ENCODE data around the gene ASTN1.
"Not testable (repeated sequence)": the region's sequence is repeated elsewhere in the genome, so short reads cannot be mapped to it uniquely, and the experiment has no call there.

Gene ASTN1

DNA sequence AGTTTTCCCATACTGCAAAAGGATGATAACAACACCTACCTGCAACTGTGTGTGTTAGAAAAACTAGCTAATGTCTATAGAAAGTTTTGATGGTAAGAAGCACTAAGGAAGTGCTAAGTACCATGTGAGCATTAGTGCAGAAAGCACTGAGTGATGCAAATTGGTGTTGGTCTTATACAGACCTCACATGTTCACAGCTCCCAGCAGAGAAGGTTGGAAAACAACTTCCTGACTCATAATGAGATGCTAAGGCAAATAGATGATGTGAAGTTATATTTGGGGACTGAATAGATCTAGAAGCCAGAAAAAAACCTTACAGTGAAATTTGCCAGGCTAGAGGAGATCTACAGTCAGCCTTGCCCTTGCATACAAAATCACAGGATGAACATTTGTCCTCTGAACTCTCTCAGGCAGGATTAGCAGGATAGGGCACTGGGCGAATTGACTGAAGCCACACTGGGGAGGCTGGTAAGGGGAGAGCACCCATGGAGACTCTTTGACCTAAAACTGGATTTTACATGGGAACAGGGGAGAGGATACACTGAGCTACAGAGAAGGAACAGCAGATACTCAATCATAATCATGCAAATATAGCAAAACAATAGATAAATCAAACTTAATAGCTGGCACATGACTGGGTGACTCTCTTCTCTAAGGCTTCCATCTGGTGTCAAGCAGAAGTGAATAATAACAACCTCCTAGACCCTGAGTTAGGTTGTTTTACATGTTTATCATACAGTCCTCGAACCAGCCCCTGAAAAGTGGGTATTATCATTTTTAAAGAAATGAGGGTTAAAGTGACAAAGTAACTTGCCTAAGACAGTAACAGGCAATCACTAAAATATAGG, 61.3 kb downstream of the ASTN1 start:
- DNase-seq: no peak

GRCh38 chr1:177092001-177092400, 72.5 kb downstream of the ASTN1 start:
- no peak for DNase-seq

DNA sequence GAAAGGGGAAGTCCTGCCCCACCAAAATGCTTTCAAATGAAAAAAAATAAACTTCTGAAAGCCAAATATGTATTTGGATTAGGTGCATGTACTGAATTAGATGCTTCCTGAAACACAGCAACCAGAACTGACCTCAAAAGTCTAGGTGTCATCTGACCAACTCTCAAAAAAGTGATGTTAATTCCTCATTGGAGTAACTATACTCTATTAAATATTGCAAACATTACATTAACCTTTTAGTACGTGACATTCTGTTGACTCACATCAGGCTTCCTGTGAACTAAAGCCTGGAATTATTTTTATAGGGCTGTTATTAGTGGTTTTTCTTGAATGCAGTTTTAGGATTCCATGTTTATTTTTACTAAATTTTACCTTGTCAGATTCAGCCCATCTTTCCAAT, 73.5 kb downstream of the ASTN1 start:
- no peak for DNase-seq

DNA sequence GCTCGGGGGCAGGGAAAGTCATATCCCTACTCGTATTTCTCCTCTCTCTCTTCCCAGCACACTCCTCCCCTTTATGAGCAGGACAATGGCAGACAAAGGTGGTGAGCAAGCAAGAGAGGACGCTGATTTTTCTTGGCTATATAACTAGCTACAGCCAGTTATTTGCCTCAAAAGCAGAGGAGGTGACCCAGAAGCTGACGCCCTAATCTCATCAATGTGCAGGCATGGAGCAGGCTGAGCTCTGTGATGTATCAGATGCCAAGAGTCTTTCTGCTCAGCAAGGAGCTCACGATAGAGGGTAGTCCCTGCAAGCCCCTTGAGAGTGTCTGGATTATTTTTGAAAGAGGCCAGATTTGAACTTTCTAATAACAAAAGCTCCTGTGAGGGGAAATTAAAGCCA, 75.5 kb downstream of the ASTN1 start:
- no peak for DNase-seq

GRCh38 chr1:177082855-177083693, 81.4 kb downstream of the ASTN1 start:
- no peak for DNase-seq

DNA sequence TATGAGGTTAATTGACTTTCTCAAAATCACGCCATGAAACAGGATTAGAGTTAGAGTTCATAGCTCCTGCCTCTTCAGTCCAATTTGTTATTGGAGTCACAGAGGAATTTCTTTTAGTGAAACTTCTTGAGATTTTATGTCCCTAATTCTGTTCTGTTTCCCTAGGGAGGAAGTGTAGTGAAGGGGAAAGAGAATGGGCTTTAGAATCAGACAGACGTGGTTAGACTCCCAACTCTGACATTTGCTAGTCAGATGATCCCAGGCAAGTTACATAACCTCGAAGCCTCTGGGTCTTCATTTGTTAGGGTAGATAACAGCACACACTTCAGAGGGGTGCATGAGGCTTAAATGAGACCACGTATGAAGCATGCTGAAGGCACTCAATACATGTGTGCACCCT, 83.9 kb downstream of the ASTN1 start:
- DNase-seq: no peak

- no peak for DNase-seq
Measured at GRCh38 chr1:177077734-177078499, 86.6 kb downstream of the ASTN1 start.

- DNase-seq: no peak
Measured at GRCh38 chr1:177077006-177077405, 87.5 kb downstream of the ASTN1 start.

- DNase-seq: not testable (repeated sequence)
Measured at GRCh38 chr1:177074811-177075210, 89.7 kb downstream of the ASTN1 start.

GRCh38 chr1:177069490-177069889, 95.0 kb downstream of the ASTN1 start:
- DNase-seq: no peak

GRCh38 chr1:177067752-177068410, 96.6 kb downstream of the ASTN1 start:
- no peak for DNase-seq

GRCh38 chr1:177065430-177065829, 99.1 kb downstream of the ASTN1 start:
- no peak for DNase-seq

DNA sequence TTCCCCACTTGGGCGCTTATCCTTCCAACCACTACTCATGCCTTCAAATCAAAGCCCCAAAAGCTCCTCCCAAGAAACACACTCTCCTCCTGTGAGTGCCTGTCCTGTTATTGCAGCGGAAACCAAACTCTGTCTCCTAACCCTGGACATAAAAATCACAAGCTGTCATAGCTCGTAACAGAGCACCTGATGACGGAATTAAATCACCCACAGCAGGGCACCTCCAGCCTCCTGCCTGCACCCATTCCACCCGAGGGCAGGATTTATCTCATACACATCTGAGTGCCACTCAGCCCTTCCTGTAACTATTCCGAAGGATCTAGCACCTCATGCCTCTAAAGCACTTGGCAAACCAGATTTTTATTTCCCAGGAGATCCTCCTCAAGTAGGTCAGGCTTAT, 100.9 kb downstream of the ASTN1 start:
- DNase-seq: no peak

- no peak for DNase-seq
Measured at GRCh38 chr1:177054542-177054941, 110.0 kb downstream of the ASTN1 start.

GRCh38 chr1:177053648-177054047, 110.9 kb downstream of the ASTN1 start:
- no peak for DNase-seq

- DNase-seq: no peak
Measured at GRCh38 chr1:177048314-177049069, 116.0 kb downstream of the ASTN1 start.

DNA sequence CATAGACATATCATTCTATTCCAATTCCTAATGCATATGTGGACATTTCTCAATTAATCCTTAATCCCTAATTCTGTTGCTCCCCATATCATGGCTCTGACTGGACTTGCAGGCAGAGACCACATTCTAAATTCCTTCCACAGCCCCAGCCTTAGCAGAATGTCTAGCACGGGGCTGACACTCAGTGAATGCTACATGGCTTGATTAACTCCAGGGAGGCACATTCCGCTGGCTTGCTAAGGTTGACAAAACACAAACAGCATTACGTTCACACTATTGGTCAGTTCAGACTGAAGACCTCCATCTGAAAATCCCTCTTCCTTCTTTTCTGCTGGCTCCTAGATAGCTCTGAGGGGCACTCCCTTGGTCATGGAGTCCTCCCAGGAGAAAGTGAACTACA, 119.4 kb downstream of the ASTN1 start:
- DNase-seq: no peak

DNA sequence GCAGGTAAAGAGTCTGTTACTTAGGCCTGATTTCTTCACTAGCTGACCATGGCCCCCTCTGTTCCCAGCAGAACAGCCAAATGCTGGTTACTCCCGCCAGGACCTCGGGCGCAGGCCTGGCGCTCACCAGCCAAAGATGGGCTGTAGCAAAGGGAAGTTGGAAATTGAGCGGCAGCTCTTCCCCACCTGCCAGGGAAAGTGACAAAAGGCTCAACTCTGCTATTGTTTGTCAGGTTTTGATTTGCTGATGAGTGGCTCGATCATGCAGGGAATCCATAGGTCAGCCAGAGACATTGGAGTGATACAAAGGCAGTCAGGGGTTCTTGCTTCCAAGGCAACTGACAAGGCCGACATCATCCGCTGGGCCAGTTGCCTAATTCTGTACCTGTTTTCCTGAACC, 120.1 kb downstream of the ASTN1 start:
- DNase-seq: no peak

DNA sequence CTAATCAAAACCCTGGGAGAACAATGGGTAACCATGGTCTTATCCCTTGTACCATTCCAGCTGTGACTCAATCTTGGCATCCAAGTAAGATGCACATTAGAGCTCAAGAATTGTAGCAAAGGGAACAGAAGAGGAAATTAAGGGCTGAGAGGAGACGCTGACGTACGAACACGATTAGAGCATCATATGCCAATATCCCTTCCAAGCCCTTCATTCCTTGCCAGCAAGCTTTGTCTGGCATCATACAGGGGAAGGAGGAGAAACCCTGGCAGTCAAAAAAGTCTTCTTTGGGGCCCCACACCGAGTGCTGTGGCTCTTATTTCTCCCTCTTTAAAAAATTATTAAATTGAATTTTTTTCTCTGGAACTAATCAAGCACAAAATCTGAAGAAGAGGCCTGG, 120.9 kb downstream of the ASTN1 start:
- DNase-seq: no peak

GRCh38 chr1:177035586-177035985, 128.9 kb downstream of the ASTN1 start:
- DNase-seq: no peak

DNA sequence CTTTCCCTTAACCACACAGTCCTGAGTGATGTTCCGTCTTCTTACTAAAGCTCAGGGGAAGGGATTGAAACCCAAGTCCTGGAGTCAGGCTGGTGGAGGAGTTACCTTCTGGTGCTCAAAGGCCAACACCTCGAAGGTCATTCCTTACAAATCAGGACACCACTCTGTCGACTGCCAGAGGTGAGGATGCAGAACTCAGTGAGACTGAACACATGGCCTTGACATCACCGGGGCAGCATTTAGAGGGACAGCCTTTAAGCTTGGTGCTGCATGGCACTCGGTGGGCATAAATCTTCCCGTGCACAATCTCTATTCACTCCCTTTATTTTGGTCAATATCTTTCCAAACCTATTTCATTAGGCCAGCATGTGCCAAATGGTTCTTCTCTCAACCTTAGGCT, 130.9 kb downstream of the ASTN1 start:
- no peak for DNase-seq

DNA sequence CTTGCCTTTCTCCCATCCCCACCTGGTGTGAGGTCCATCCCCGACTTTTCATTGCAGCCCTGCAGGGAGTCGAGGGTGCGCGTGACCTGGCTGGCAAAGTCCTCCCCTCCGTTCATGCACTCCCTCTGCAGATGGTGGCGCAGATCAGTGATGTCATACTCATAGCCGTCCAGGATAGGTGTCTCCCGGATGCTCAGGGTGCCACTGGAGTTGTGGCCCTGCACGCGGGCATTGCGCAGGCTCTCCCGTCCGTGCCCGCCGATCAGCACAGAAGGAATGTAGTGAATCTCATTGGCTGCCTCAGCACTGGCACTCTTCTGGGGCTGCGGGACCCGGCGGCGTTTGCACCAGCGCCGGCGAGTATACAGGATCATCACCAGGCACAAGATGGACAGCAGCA, 132.1 kb downstream of the ASTN1 start:
- no peak for DNase-seq
